MCF 10A (cell line): ENCODE measurements around the gene CYBRD1. TPM values are rescaled to one million over a fixed set of nuclear protein-coding genes. Genes with fewer than 3 reads are reported as not detected.

Experiments used
- BruUV-seq: library from RNA; stranded (reverse); fragments of 400-500 nt; replicated peaks from 2 replicates; lab custom pipeline; 2021; lab: Mats Ljungman, UMichigan
- CTCF ChIA-PET: fragments of 300-600 bp; sonication (Branson Sonifier 250); formaldehyde crosslinking; extraction: SDS; loops from one replicate; lab custom pipeline; 2021; ENCODE audit warnings: antibody characterized with exemption, inconsistent platforms; lab: Yijun Ruan, JAX
- POLR2A ChIA-PET: fragments of 300-600, 350-650 bp; sonication (Branson Sonifier 250); formaldehyde crosslinking; extraction: SDS; loops from one replicate; lab custom pipeline; 2020; ENCODE audit warnings: antibody characterized with exemption, inconsistent platforms; lab: Yijun Ruan, JAX
- DNase-seq: peaks from one replicate; pipeline ENCODE4 v3.0.0-alpha.2; 2018; ENCODE audit not compliant: unreplicated experiment
- H3K27ac Mint-ChIP-seq: one replicate; pipeline ENCODE4 v1.8.0; 2022; ENCODE audit warnings: mild to moderate bottlenecking, low read depth, mixed read lengths; ENCODE audit not compliant: unreplicated experiment
- H3K27me3 Mint-ChIP-seq: one replicate; pipeline ENCODE4 v1.8.0; 2022; ENCODE audit warnings: mixed read lengths; ENCODE audit not compliant: insufficient read depth, unreplicated experiment
- H3K36me3 Mint-ChIP-seq: one replicate; pipeline ENCODE4 v1.8.0; 2022; ENCODE audit warnings: mild to moderate bottlenecking, moderate library complexity, mixed read lengths; ENCODE audit not compliant: insufficient read depth, unreplicated experiment
- H3K4me1 Mint-ChIP-seq: one replicate; pipeline ENCODE4 v1.8.0; 2022; ENCODE audit warnings: mixed read lengths; ENCODE audit not compliant: insufficient read depth, unreplicated experiment
- H3K4me3 Mint-ChIP-seq: one replicate; pipeline ENCODE4 v1.8.0; 2022; ENCODE audit warnings: mild to moderate bottlenecking, moderate library complexity, mixed read lengths; ENCODE audit not compliant: unreplicated experiment
- H3K9me3 Mint-ChIP-seq: one replicate; pipeline ENCODE4 v1.8.0; 2022; ENCODE audit warnings: mixed read lengths; ENCODE audit not compliant: unreplicated experiment
- CTCF ChIP-seq: fragments of 200-600 bp; IDR thresholded peaks from one replicate; pipeline ENCODE4 v1.8.0; 2022; ENCODE audit warnings: antibody characterized with exemption, mild to moderate bottlenecking; ENCODE audit not compliant: unreplicated experiment
- intact Hi-C: fragments of 100-400 bp; cut with micrococcal nuclease; formaldehyde crosslinking; loops from 2 replicates; pipeline ENCODE4 v1.14.1; 2022
- total RNA-seq: library from RNA; stranded (reverse); gene quantifications from 2 replicates; pipeline ENCODE4 v1.2.3, GENCODE V29; 2022

The CYBRD1 gene
- total RNA-seq, 1 experiment from 2014 or later = 15.8 TPM

DNA sequence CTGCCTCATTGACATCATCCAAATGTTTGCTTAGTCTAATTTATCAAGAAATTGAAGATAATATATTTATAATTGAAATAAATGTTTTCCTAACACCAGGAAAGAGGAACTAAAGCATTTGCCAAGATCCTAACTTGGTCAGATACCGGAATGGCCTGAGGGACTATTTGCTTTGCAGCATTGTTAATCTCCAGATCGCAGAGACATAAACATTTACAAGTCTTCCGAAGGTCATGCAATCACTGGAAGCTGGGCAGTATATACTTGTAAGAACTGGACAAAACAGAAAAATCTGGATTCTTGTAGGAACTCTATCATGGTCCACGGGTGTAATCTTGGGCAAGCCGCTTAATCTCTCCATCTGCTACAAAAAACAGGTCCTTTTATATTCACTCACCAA lies 42.2 kb downstream of the CYBRD1 start:
- DNase-seq = no peak
- Mint-ChIP-seq H3K4me3 (no peak overlapping the region), H3K36me3 (no peaks in the 10 kb centered on the region)

DNA sequence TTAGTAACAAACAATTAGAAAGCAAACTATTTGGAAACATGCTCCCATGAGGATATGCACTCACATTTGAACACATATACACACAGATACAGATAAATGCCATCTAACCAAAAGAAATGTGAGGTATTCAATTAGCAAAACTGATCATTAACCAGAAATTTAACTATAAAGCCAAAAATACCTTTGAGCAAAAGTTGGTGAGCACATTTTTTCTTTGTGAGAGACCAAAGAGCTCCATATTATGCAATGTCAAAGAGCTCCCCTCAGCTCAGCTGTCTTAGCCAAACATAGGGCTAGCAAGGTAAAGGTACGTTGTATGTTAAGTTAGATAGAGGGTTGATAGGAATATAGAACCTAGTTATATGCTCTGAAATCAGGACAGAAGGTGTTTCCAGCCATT lies 43.8 kb downstream of the CYBRD1 start:
- H3K4me3 Mint-ChIP-seq = no peak overlapping the region
- H3K27me3 Mint-ChIP-seq = no peaks in the 10 kb centered on the region
- TF ChIP-seq CTCF = no peak
- no TSS peak for BruUV-seq
- no peak for DNase-seq
- no peaks in the 10 kb centered on the region for H3K4me1 Mint-ChIP-seq
- CTCF ChIA-PET = interaction anchor here (0.6 to 1.2 kb wide), 2 partner anchors 23 to 1068 kb away, joined by 3 to 4 read pairs; no protein-coding TSS in a partner anchor
- H3K9me3 Mint-ChIP-seq = no peaks in the 10 kb centered on the region
- POLR2A ChIA-PET = interaction anchor here (0.8 to 1.0 kb wide), 3 partner anchors 9 to 43 kb away, joined by 3 read pairs; no protein-coding TSS in a partner anchor
- no peak overlapping the region for H3K27ac Mint-ChIP-seq
- intact Hi-C loops = no loop called here
- no peaks in the 10 kb centered on the region for H3K36me3 Mint-ChIP-seq

More for the DNA sequence above, 42.2 kb downstream of the CYBRD1 start:
- no TSS peak for BruUV-seq
- H3K27me3 Mint-ChIP-seq = no peaks in the 10 kb centered on the region
- H3K4me1 Mint-ChIP-seq = no peaks in the 10 kb centered on the region
- TF ChIP-seq CTCF = no peak
- CTCF ChIA-PET = interaction anchor here (1.4 kb wide), 1 partner anchor 9 kb away, joined by 10 read pairs; no protein-coding TSS in a partner anchor
- no peaks in the 10 kb centered on the region for H3K9me3 Mint-ChIP-seq
- H3K27ac Mint-ChIP-seq = no peak overlapping the region
- POLR2A ChIA-PET = interaction anchor here (0.6 to 0.7 kb wide), 2 partner anchors 640 to 752 kb away, joined by 3 read pairs; no protein-coding TSS in a partner anchor
- intact Hi-C loops = no loop called here

GRCh38 chr2:171566753-171567152 lies 44.5 kb downstream of the CYBRD1 start:
- no peak for TF ChIP-seq CTCF
- Mint-ChIP-seq H3K36me3 (no peaks in the 10 kb centered on the region), H3K9me3 (no peaks in the 10 kb centered on the region), H3K27me3 (no peaks in the 10 kb centered on the region), H3K27ac (no peak overlapping the region), H3K4me3 (no peak overlapping the region), H3K4me1 (no peaks in the 10 kb centered on the region)
- no TSS peak for BruUV-seq
- no peak for DNase-seq
- ChIA-PET CTCF (interaction anchor here (0.6 to 1.9 kb wide), 3 partner anchors 24 to 45 kb away, joined by 3 to 14 read pairs (median 3); no protein-coding TSS in a partner anchor), POLR2A (interaction anchor here (0.8 to 1.0 kb wide), 5 partner anchors 9 to 141 kb away, joined by 3 to 5 read pairs (median 3); no protein-coding TSS in a partner anchor)
- intact Hi-C loops = no loop called here

- no peak overlapping the region for H3K4me3 Mint-ChIP-seq
- TF ChIP-seq CTCF = no peak
- no peak for DNase-seq
- no peaks in the 10 kb centered on the region for H3K27me3 Mint-ChIP-seq
- CTCF ChIA-PET = interaction anchor here (0.7 to 1.9 kb wide), 3 partner anchors 31 to 1729 kb away, joined by 3 to 14 read pairs (median 4); no protein-coding TSS in a partner anchor
- POLR2A ChIA-PET = no interaction called here
- no peaks in the 10 kb centered on the region for H3K9me3 Mint-ChIP-seq
- BruUV-seq = no TSS peak
- H3K36me3 Mint-ChIP-seq = no peaks in the 10 kb centered on the region
- intact Hi-C loops = no loop called here
- no peaks in the 10 kb centered on the region for H3K4me1 Mint-ChIP-seq
- no peak overlapping the region for H3K27ac Mint-ChIP-seq
These were observed 45.8 kb downstream of the CYBRD1 start for GRCh38 chr2:171568089-171568488.
